Measurements from ENCODE around the gene NTHL1. TPM values are rescaled to one million over a fixed set of nuclear protein-coding genes. Genes with fewer than 3 reads are reported as not detected.

NTHL1 gene
- total RNA-seq, 2 donors from 2014 or later, result 7.7 to 13.4 TPM

DNA sequence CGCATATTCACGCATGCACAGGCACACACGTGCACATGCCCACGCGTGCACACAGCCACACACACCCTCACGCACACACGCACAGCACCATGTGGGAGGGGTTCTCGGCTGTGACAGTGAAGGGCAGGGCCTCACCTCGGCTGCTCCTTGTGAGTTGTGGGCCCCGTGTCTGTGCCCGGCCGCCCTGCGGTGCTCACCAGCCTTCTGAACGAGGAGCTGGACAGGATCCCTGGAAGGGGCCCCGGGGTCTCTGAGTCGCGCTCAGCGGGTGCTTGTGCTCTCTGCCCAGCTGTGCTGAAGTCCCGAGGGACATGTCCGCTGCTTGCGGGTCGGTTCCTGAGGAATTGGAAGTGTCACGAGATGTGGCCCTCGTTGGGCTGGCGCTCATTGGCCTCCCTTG lies 16.2 kb upstream of the NTHL1 start:
- Histone ChIP-seq H3K27me3 (replicated peaks; ENCODE audit: insufficient read depth) (no peaks in the 10 kb centered on the region), H3K9me3 (no peaks in the 10 kb centered on the region), H3K4me1 (ENCODE audit: control insufficient read depth in 1 of 2, low read depth in 2 of 2) (no peaks in the 10 kb centered on the region), H3K27ac (no peak overlapping the region), H3K4me3 (no peak overlapping the region), H3K36me3 (peaks cover 41% of the 10 kb centered on the region)
- no peak for DNase-seq (ENCODE audit: low spot score)
- TF ChIP-seq, protein P1, sequence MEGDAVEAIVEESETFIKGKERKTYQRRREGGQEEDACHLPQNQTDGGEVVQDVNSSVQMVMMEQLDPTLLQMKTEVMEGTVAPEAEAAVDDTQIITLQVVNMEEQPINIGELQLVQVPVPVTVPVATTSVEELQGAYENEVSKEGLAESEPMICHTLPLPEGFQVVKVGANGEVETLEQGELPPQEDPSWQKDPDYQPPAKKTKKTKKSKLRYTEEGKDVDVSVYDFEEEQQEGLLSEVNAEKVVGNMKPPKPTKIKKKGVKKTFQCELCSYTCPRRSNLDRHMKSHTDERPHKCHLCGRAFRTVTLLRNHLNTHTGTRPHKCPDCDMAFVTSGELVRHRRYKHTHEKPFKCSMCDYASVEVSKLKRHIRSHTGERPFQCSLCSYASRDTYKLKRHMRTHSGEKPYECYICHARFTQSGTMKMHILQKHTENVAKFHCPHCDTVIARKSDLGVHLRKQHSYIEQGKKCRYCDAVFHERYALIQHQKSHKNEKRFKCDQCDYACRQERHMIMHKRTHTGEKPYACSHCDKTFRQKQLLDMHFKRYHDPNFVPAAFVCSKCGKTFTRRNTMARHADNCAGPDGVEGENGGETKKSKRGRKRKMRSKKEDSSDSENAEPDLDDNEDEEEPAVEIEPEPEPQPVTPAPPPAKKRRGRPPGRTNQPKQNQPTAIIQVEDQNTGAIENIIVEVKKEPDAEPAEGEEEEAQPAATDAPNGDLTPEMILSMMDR (IDR thresholded peaks at IDR 0.05), result no peak
- ATAC-seq (ENCODE audit: insufficient number of reproducible peaks, low FRiP score, low read depth), result no peak

DNA sequence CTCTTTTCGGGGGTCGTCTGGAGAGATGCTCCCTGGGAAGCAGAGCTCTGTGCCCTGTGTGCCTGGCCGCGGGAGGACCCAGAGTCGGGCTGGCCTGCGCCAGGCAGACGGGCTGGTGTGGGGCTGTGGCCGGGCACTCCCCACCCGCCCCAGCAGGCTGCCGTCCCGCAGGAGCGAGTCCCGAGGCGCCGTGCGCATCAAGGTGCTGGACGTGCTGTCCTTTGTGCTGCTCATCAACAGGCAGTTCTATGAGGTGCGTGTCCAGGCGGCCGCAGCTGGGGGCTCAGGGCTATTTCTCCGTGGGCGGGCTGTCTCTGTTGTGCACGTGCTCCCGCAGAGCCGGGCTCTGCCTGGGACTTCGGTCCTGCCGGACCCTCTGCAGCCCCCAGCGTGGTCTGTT lies 15.2 kb upstream of the NTHL1 start:
- Histone ChIP-seq H3K4me3 (no peak overlapping the region), H3K27ac (no peak overlapping the region), H3K36me3 (peaks cover 44% of the 10 kb centered on the region), H3K27me3 (replicated peaks; ENCODE audit: insufficient read depth) (no peaks in the 10 kb centered on the region), H3K4me1 (ENCODE audit: control insufficient read depth in 1 of 2, low read depth in 2 of 2) (no peaks in the 10 kb centered on the region), H3K9me3 (no peaks in the 10 kb centered on the region)
- TF ChIP-seq, protein P1 (IDR thresholded peaks at IDR 0.05), result no peak
- DNase-seq (ENCODE audit: low spot score), result no peak
- no peak for ATAC-seq (ENCODE audit: insufficient number of reproducible peaks, low FRiP score, low read depth)

DNA sequence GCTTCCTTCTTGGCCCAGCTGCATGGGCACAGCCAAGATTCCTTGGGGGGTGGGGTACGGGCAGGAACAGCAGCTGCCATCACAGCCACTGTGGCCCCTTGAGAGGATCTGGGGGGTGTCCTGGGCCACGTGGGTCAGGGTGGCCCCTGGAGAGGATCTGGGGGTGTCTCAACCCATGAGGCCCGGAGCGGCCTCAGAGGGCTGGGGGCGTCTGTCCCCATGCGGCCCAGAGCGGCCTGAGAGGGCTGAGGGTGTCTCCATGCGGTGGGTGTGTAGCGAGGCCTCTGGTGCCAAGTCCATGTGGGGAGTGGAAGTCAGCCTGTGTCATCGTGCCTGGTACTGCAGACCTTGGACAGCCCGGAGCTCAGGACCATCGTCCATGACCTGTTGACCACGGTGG lies 13.9 kb upstream of the NTHL1 start:
- peaks cover 46% of the 10 kb centered on the region for H3K36me3 ChIP-seq
- H3K4me1 ChIP-seq (ENCODE audit: control insufficient read depth in 1 of 2, low read depth in 2 of 2), result no peaks in the 10 kb centered on the region
- H3K27me3 ChIP-seq (replicated peaks; ENCODE audit: insufficient read depth), result no peaks in the 10 kb centered on the region
- H3K4me3 ChIP-seq, result no peak overlapping the region
- H3K9me3 ChIP-seq, result no peaks in the 10 kb centered on the region
- TF ChIP-seq, protein P1 (IDR thresholded peaks at IDR 0.05), result no peak
- DNase-seq (ENCODE audit: low spot score), result no peak
- ATAC-seq (ENCODE audit: insufficient number of reproducible peaks, low FRiP score, low read depth), result no peak
- H3K27ac ChIP-seq, result no peak overlapping the region

DNA sequence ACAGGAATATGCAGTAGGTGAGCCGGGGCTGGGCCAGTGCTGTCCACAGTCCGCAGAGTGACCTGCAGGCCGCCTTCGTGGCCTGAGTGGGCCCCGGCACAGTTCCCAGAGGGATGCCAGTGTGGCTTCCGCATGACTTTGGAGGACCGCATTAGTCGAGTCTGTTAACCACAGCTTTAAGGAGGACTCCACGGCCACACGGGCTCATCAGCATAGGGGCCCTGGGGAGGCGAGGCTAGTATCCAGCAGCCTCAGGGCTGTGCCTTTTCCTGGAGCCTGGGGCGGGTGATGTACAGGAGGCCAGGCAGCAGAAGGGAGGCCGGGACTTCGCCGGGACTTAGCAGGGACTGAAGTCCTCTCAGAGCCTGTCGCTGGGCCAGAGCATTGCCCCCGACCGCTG lies 13.4 kb upstream of the NTHL1 start:
- no peaks in the 10 kb centered on the region for H3K27me3 ChIP-seq (replicated peaks; ENCODE audit: insufficient read depth)
- DNase-seq (ENCODE audit: low spot score), result no peak
- TF ChIP-seq, protein P1 (IDR thresholded peaks at IDR 0.05), result no peak
- no peaks in the 10 kb centered on the region for H3K4me1 ChIP-seq (ENCODE audit: control insufficient read depth in 1 of 2, low read depth in 2 of 2)
- H3K27ac ChIP-seq, result no peak overlapping the region
- no peak for ATAC-seq (ENCODE audit: insufficient number of reproducible peaks, low FRiP score, low read depth)
- no peaks in the 10 kb centered on the region for H3K9me3 ChIP-seq
- peaks cover 41% of the 10 kb centered on the region for H3K36me3 ChIP-seq
- no peak overlapping the region for H3K4me3 ChIP-seq

DNA sequence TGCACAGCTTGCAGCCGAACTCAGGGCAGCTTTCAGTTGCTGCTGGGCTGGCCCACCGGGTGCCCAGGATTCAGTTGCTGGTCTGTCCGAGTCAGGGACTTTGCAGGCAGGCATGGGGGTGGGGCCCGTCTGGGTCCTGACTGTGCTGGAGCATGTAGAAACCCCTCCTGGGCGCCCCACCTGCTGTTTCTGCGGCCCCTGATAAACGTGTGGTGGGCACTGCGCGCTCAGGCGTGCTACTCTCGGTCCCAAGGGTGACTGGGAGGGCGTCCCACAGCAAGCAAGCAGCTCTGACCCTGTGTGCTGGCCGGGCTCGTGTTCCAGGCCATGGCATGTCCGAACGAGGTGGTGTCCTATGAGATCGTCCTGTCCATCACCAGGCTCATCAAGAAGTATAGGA lies 12.7 kb upstream of the NTHL1 start:
- H3K27ac ChIP-seq, result no peak overlapping the region
- TF ChIP-seq, protein P1 (IDR thresholded peaks at IDR 0.05), result no peak
- ATAC-seq (ENCODE audit: insufficient number of reproducible peaks, low FRiP score, low read depth), result no peak
- no peaks in the 10 kb centered on the region for H3K9me3 ChIP-seq
- no peaks in the 10 kb centered on the region for H3K4me1 ChIP-seq (ENCODE audit: control insufficient read depth in 1 of 2, low read depth in 2 of 2)
- H3K4me3 ChIP-seq, result no peak overlapping the region
- H3K36me3 ChIP-seq, result peaks cover 39% of the 10 kb centered on the region
- H3K27me3 ChIP-seq (replicated peaks; ENCODE audit: insufficient read depth), result no peaks in the 10 kb centered on the region
- no peak for DNase-seq (ENCODE audit: low spot score)

All from thoracic aorta (tissue), 2 donors.